Activated CD4-positive, alpha-beta T cell treated with anti-CD3 and anti-CD28 coated beads for 36 hours (primary cell): ENCODE data around the gene RFX3. TPM values are rescaled to one million over a fixed set of nuclear protein-coding genes. Genes with fewer than 3 reads are reported as not detected.

ENCODE experiments used
- ATAC-seq: fragments of 200-7000 bp; cut with Tn5 transposase; one replicate; pipeline ENCODE4 v1.10.0; 2021; ENCODE audit warnings: mild to moderate bottlenecking, moderate library complexity
- CTCF ChIA-PET: fragments of 350-600 bp; sonication (Branson Sonifier 250); formaldehyde crosslinking; loops from one replicate; lab custom pipeline; 2021; ENCODE audit warnings: antibody characterized with exemption; lab: Charles Lee
- POLR2A ChIA-PET: fragments of 350-600 bp; sonication (Branson Sonifier 250); formaldehyde crosslinking; loops from one replicate; lab custom pipeline; 2021; ENCODE audit warnings: antibody characterized with exemption, inconsistent platforms; lab: Charles Lee
- DNase-seq: peaks from one replicate; pipeline ENCODE4 v3.0.0-alpha.2; 2020
- H3K27ac Mint-ChIP-seq: one replicate; pipeline ENCODE4 v1.8.0; 2021; ENCODE audit warnings: mixed read lengths
- H3K27me3 Mint-ChIP-seq: one replicate; pipeline ENCODE4 v1.8.0; 2021; ENCODE audit warnings: mixed read lengths
- H3K36me3 Mint-ChIP-seq: one replicate; pipeline ENCODE4 v1.8.0; 2021; ENCODE audit warnings: low read depth, mixed read lengths
- H3K4me1 Mint-ChIP-seq: one replicate; pipeline ENCODE4 v1.8.0; 2021; ENCODE audit warnings: mixed read lengths
- H3K4me3 Mint-ChIP-seq: one replicate; pipeline ENCODE4 v1.8.0; 2021; ENCODE audit warnings: mild to moderate bottlenecking, moderate library complexity, mixed read lengths
- H3K9me3 Mint-ChIP-seq: one replicate; pipeline ENCODE4 v1.8.0; 2021; ENCODE audit warnings: low read depth, mixed read lengths
- intact Hi-C, 2 experiments: fragments of 100-400 bp; cut with DNase I in 1 of 2; cut with micrococcal nuclease in 1 of 2; formaldehyde crosslinking; loops; one replicate each; pipeline versions ENCODE4 v1.14.2 to v1.15.1; 2022 to 2024; cut with DNase I, micrococcal nuclease
- total RNA-seq, 2 experiments: library from RNA; stranded (reverse); gene quantifications; one replicate each; pipeline ENCODE4 v1.2.3, GENCODE V29; 2021

Gene RFX3
- total RNA-seq, 2 experiments from 2014 or later: 12.5 to 16.6 TPM

GRCh38 chr9:3398232-3398648, 127.6 kb downstream of the RFX3 start:
- H3K9me3 Mint-ChIP-seq: peaks cover 2% of the 10 kb centered on the region
- H3K4me1 Mint-ChIP-seq: peaks cover 33% of the 10 kb centered on the region
- ChIA-PET POLR2A (interaction anchor here (0.6 kb wide), 1 partner anchor 128 kb away, joined by 3 read pairs; the partner anchor contains the start of gene RFX3), CTCF (interaction anchor here (0.6 kb wide), 2 partner anchors 22 to 177 kb away, joined by 3 to 6 read pairs; no protein-coding TSS in a partner anchor)
- no peaks in the 10 kb centered on the region for H3K27me3 Mint-ChIP-seq
- H3K36me3 Mint-ChIP-seq: peaks cover 26% of the 10 kb centered on the region
- ATAC-seq (peak; percentile 60), DNase-seq (peak; percentile 13)
- peak overlapping the region; percentile 35 for H3K4me3 Mint-ChIP-seq
- intact Hi-C loops: loop anchor here in 1 of 2 experiments (1.0 kb wide), 1 partner anchor 12 kb away; no protein-coding TSS in a partner anchor
- peak overlapping the region; percentile 94 for H3K27ac Mint-ChIP-seq

GRCh38 chr9:3397766-3398165, 128.0 kb downstream of the RFX3 start:
- H3K4me1 Mint-ChIP-seq: peaks cover 30% of the 10 kb centered on the region
- no peaks in the 10 kb centered on the region for H3K27me3 Mint-ChIP-seq
- peak overlapping the region; percentile 35 for H3K4me3 Mint-ChIP-seq
- CTCF ChIA-PET: interaction anchor here (0.6 kb wide), 2 partner anchors 22 to 178 kb away, joined by 3 to 6 read pairs; no protein-coding TSS in a partner anchor
- peak overlapping the region; percentile 94 for H3K27ac Mint-ChIP-seq
- H3K9me3 Mint-ChIP-seq: peaks cover 2% of the 10 kb centered on the region
- intact Hi-C loops: loop anchor here in 1 of 2 experiments (1.0 kb wide), 1 partner anchor 11 kb away; no protein-coding TSS in a partner anchor
- POLR2A ChIA-PET: no interaction called here
- H3K36me3 Mint-ChIP-seq: peaks cover 26% of the 10 kb centered on the region
- peak; percentile 19 for ATAC-seq
- DNase-seq: no peak

- H3K36me3 Mint-ChIP-seq: peaks cover 54% of the 10 kb centered on the region
- CTCF ChIA-PET: no interaction called here
- ATAC-seq: no peak
Measured at GRCh38 chr9:3391414-3391813, 134.4 kb downstream of the RFX3 start.

GRCh38 chr9:3386753-3387152, 139.0 kb downstream of the RFX3 start:
- Mint-ChIP-seq H3K4me1 (peaks cover 36% of the 10 kb centered on the region), H3K36me3 (peaks cover 47% of the 10 kb centered on the region), H3K27me3 (no peaks in the 10 kb centered on the region), H3K27ac (peak overlapping the region; percentile 74), H3K9me3 (peaks cover 11% of the 10 kb centered on the region), H3K4me3 (peak overlapping the region; percentile 13)
- POLR2A ChIA-PET: no interaction called here
- no peak for ATAC-seq
- intact Hi-C loops: loop anchor here (1.0 to 5.0 kb wide), 7 partner anchors 12 to 191 kb away; partner anchors contain the start of gene RFX3 (in 2 of the 2)
- CTCF ChIA-PET: interaction anchor here (1.1 to 1.5 kb wide), 2 partner anchors 8 to 25 kb away, joined by 5 to 7 read pairs; no protein-coding TSS in a partner anchor
- DNase-seq: no peak

More at GRCh38 chr9:3391414-3391813, 134.4 kb downstream of the RFX3 start:
- intact Hi-C loops: no loop called here
- POLR2A ChIA-PET: no interaction called here
- Mint-ChIP-seq H3K9me3 (peaks cover 11% of the 10 kb centered on the region), H3K4me1 (peaks cover 24% of the 10 kb centered on the region), H3K27ac (no peak overlapping the region), H3K27me3 (no peaks in the 10 kb centered on the region), H3K4me3 (no peak overlapping the region)
- DNase-seq: no peak

GRCh38 chr9:3385871-3386270, 139.9 kb downstream of the RFX3 start:
- POLR2A ChIA-PET: interaction anchor here (0.6 to 1.0 kb wide), 3 partner anchors 9 to 141 kb away, joined by 4 to 7 read pairs (median 7); no protein-coding TSS in a partner anchor
- CTCF ChIA-PET: interaction anchor here (0.6 to 1.5 kb wide), 3 partner anchors 9 to 1002 kb away, joined by 3 to 5 read pairs (median 3); no protein-coding TSS in a partner anchor

GRCh38 chr9:3371842-3372241, 154.0 kb downstream of the RFX3 start:
- intact Hi-C loops: no loop called here
- ChIA-PET POLR2A (no interaction called here), CTCF (no interaction called here)
- H3K27ac Mint-ChIP-seq: no peak overlapping the region
- ATAC-seq (no peak), DNase-seq (no peak)
- H3K4me1 Mint-ChIP-seq: peaks cover 4% of the 10 kb centered on the region
- peaks cover 14% of the 10 kb centered on the region for H3K36me3 Mint-ChIP-seq
- no peaks in the 10 kb centered on the region for H3K27me3 Mint-ChIP-seq
- no peak overlapping the region for H3K4me3 Mint-ChIP-seq
- H3K9me3 Mint-ChIP-seq: no peaks in the 10 kb centered on the region

More at GRCh38 chr9:3385871-3386270, 139.9 kb downstream of the RFX3 start:
- H3K4me1 Mint-ChIP-seq: peaks cover 36% of the 10 kb centered on the region
- DNase-seq (peak; percentile 65), ATAC-seq (peak; percentile 100)
- H3K27me3 Mint-ChIP-seq: no peaks in the 10 kb centered on the region
- no peak overlapping the region for H3K4me3 Mint-ChIP-seq
- H3K27ac Mint-ChIP-seq: no peak overlapping the region
- intact Hi-C loops: loop anchor here (1.0 to 5.0 kb wide), 7 partner anchors 12 to 191 kb away; partner anchors contain the start of gene RFX3 (in 2 of the 2)
- peaks cover 41% of the 10 kb centered on the region for H3K36me3 Mint-ChIP-seq
- peaks cover 11% of the 10 kb centered on the region for H3K9me3 Mint-ChIP-seq

GRCh38 chr9:3370715-3371114, 155.1 kb downstream of the RFX3 start:
- H3K9me3 Mint-ChIP-seq: no peaks in the 10 kb centered on the region
- CTCF ChIA-PET: no interaction called here
- ATAC-seq: no peak
- H3K4me1 Mint-ChIP-seq: peaks cover 4% of the 10 kb centered on the region
- intact Hi-C loops: no loop called here
- POLR2A ChIA-PET: no interaction called here
- H3K27me3 Mint-ChIP-seq: no peaks in the 10 kb centered on the region
- no peak for DNase-seq
- H3K36me3 Mint-ChIP-seq: peaks cover 13% of the 10 kb centered on the region
- no peak overlapping the region for H3K4me3 Mint-ChIP-seq
- no peak overlapping the region for H3K27ac Mint-ChIP-seq

GRCh38 chr9:3367185-3367584, 158.6 kb downstream of the RFX3 start:
- ChIA-PET CTCF (interaction anchor here (1.6 kb wide), 1 partner anchor 15 kb away, joined by 6 read pairs; no protein-coding TSS in a partner anchor), POLR2A (no interaction called here)
- no peak for ATAC-seq
- H3K9me3 Mint-ChIP-seq: no peaks in the 10 kb centered on the region
- intact Hi-C loops: no loop called here
- H3K4me3 Mint-ChIP-seq: no peak overlapping the region
- no peak overlapping the region for H3K27ac Mint-ChIP-seq
- peaks cover 6% of the 10 kb centered on the region for H3K4me1 Mint-ChIP-seq
- DNase-seq: no peak
- H3K36me3 Mint-ChIP-seq: peaks cover 6% of the 10 kb centered on the region
- no peaks in the 10 kb centered on the region for H3K27me3 Mint-ChIP-seq

- ChIA-PET CTCF (interaction anchor here (1.5 kb wide), 1 partner anchor 26 kb away, joined by 7 read pairs; no protein-coding TSS in a partner anchor), POLR2A (no interaction called here)
- ATAC-seq (no peak), DNase-seq (no peak)
- peaks cover 7% of the 10 kb centered on the region for H3K9me3 Mint-ChIP-seq
- H3K36me3 Mint-ChIP-seq: peaks cover 17% of the 10 kb centered on the region
- H3K27ac Mint-ChIP-seq: no peak overlapping the region
- no peaks in the 10 kb centered on the region for H3K27me3 Mint-ChIP-seq
- H3K4me1 Mint-ChIP-seq: peaks cover 4% of the 10 kb centered on the region
- H3K4me3 Mint-ChIP-seq: no peak overlapping the region
- intact Hi-C loops: no loop called here
Measured at GRCh38 chr9:3361689-3362392, 164.0 kb downstream of the RFX3 start.

- Mint-ChIP-seq H3K4me3 (no peak overlapping the region), H3K4me1 (peaks cover 2% of the 10 kb centered on the region), H3K27ac (no peak overlapping the region), H3K9me3 (peaks cover 7% of the 10 kb centered on the region), H3K27me3 (no peaks in the 10 kb centered on the region), H3K36me3 (peaks cover 17% of the 10 kb centered on the region)
- ChIA-PET POLR2A (no interaction called here), CTCF (interaction anchor here (0.6 to 1.7 kb wide), 3 partner anchors 20 to 1364 kb away, joined by 3 to 7 read pairs (median 4); no protein-coding TSS in a partner anchor)
- ATAC-seq (no peak), DNase-seq (no peak)
- intact Hi-C loops: no loop called here
Measured at GRCh38 chr9:3361116-3361515, 164.7 kb downstream of the RFX3 start.

GRCh38 chr9:3360245-3360644, 165.6 kb downstream of the RFX3 start:
- no peak overlapping the region for H3K4me3 Mint-ChIP-seq
- DNase-seq (no peak), ATAC-seq (no peak)
- ChIA-PET CTCF (interaction anchor here (0.6 to 1.7 kb wide), 2 partner anchors 21 to 1365 kb away, joined by 3 to 4 read pairs; no protein-coding TSS in a partner anchor), POLR2A (no interaction called here)
- no peak overlapping the region for H3K27ac Mint-ChIP-seq
- peaks cover 2% of the 10 kb centered on the region for H3K4me1 Mint-ChIP-seq
- peaks cover 7% of the 10 kb centered on the region for H3K9me3 Mint-ChIP-seq
- intact Hi-C loops: no loop called here
- H3K36me3 Mint-ChIP-seq: peaks cover 17% of the 10 kb centered on the region
- H3K27me3 Mint-ChIP-seq: no peaks in the 10 kb centered on the region
